IMR-90 (cell line): ENCODE results near the gene CD151.

Experiments used
- POLR2A ChIP-seq: IDR thresholded peaks from 2 replicates; pipeline ENCODE4 v1.6.1; 2012; ENCODE audit warnings: mild to moderate bottlenecking, low read depth, low read length
- TF ChIP-seq, protein P1 (sequence below): conservative IDR thresholded peaks from 2 replicates; pipeline ENCODE4 v1.5.1; 2012; ENCODE audit warnings: mild to moderate bottlenecking, low read depth, low read length, improper control_type of control experiment

DNA sequence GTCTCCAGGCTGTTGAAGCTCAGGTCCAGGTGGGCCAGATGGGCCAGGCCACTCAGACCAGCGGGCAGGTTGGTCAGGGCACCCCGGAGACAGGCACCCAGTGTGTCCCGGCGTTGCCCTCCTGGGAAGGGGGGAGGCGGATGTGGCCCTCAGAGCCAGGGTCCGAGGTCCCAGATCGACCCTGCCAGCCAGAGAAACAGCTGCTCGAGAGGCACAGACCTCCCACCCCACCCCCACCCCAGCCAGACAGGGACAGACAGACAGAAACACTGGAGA lies 29.3 kb upstream of the CD151 start:
- TF ChIP-seq, protein P1, sequence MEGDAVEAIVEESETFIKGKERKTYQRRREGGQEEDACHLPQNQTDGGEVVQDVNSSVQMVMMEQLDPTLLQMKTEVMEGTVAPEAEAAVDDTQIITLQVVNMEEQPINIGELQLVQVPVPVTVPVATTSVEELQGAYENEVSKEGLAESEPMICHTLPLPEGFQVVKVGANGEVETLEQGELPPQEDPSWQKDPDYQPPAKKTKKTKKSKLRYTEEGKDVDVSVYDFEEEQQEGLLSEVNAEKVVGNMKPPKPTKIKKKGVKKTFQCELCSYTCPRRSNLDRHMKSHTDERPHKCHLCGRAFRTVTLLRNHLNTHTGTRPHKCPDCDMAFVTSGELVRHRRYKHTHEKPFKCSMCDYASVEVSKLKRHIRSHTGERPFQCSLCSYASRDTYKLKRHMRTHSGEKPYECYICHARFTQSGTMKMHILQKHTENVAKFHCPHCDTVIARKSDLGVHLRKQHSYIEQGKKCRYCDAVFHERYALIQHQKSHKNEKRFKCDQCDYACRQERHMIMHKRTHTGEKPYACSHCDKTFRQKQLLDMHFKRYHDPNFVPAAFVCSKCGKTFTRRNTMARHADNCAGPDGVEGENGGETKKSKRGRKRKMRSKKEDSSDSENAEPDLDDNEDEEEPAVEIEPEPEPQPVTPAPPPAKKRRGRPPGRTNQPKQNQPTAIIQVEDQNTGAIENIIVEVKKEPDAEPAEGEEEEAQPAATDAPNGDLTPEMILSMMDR, result no peak
- no peak for TF ChIP-seq POLR2A
